Measurements from ENCODE around the gene INHA.

Gene INHA

GRCh38 chr2:219557791-219558785 lies 14.0 kb upstream of the INHA start:
- DNase-seq (ENCODE audit: low read depth, low spot score), result no peak

GRCh38 chr2:219559156-219559915 lies 12.8 kb upstream of the INHA start:
- DNase-seq (ENCODE audit: low read depth, low spot score), result no peak

- no peak for DNase-seq (ENCODE audit: low read depth, low spot score)
Measured at GRCh38 chr2:219560037-219560892, 11.8 kb upstream of the INHA start.

- DNase-seq (ENCODE audit: low read depth, low spot score), result no peak
Measured at GRCh38 chr2:219560893-219561178, 11.3 kb upstream of the INHA start.

GRCh38 chr2:219561179-219562048 lies 10.7 kb upstream of the INHA start:
- DNase-seq (ENCODE audit: low read depth, low spot score), result peak; percentile 74

GRCh38 chr2:219562049-219563020 lies 9.8 kb upstream of the INHA start:
- DNase-seq (ENCODE audit: low read depth, low spot score), result peak; percentile 33

- no peak for DNase-seq (ENCODE audit: low read depth, low spot score)
Measured at GRCh38 chr2:219563271-219563928, 8.7 kb upstream of the INHA start.

- DNase-seq (ENCODE audit: low read depth, low spot score), result peak; percentile 57
Measured at GRCh38 chr2:219565130-219566080, 6.7 kb upstream of the INHA start.

GRCh38 chr2:219566640-219567039 lies 5.5 kb upstream of the INHA start:
- no peak for DNase-seq (ENCODE audit: low read depth, low spot score)

- DNase-seq (ENCODE audit: low read depth, low spot score), result no peak
Measured at GRCh38 chr2:219567131-219567530, 5.0 kb upstream of the INHA start.

GRCh38 chr2:219567791-219568361 lies 4.2 kb upstream of the INHA start:
- no peak for DNase-seq (ENCODE audit: low read depth, low spot score)

- peak; percentile 85 for DNase-seq (ENCODE audit: low read depth, low spot score)
Measured at GRCh38 chr2:219569041-219569440, 3.1 kb upstream of the INHA start.

- DNase-seq (ENCODE audit: low read depth, low spot score), result no peak
Measured at GRCh38 chr2:219569635-219570034, 2.5 kb upstream of the INHA start.

- DNase-seq (ENCODE audit: low read depth, low spot score), result peak; percentile 48
Measured at GRCh38 chr2:219570194-219570923, 1.8 kb upstream of the INHA start.

GRCh38 chr2:219570924-219571310 lies 1.2 kb upstream of the INHA start:
- no peak for DNase-seq (ENCODE audit: low read depth, low spot score)

- DNase-seq (ENCODE audit: low read depth, low spot score), result peak; percentile 87
Measured at GRCh38 chr2:219571311-219572236, 536 bp upstream of the INHA start, which contains the start of gene OBSL1. TSS of gene OBSL1 (minus strand) at chr2:219571539. CDS start at chr2:219571232, 307 bp downstream.
